Small intestine (tissue), 7 donors: ENCODE results near the gene TSC22D2. TPM values are rescaled to one million over a fixed set of nuclear protein-coding genes. Genes with fewer than 3 reads are reported as not detected.
"Not testable (repeated sequence)": the region's sequence is repeated elsewhere in the genome, so short reads cannot be mapped to it uniquely, and the experiment has no call there.

Experiments
- DNase-seq, 2 donors: peaks; one replicate each; pipeline versions ENCODE4 v3.0.0 to v3.0.0-alpha.2; 2013
- FAIRE-seq: peaks from 2 replicates; lab custom pipeline; 2012; peaks lifted over from hg19 to GRCh38; lab: Jason Lieb, UNC
- H3K27ac ChIP-seq, 3 donors: one replicate each; pipeline ENCODE4 v1.5.1; 2013; ENCODE audit warnings: low read length in 2 of 3, mild to moderate bottlenecking in 2 of 3, control low read depth in 1 of 3, inconsistent platforms in 1 of 3, low read depth in 1 of 3, moderate library complexity in 1 of 3
- H3K27me3 ChIP-seq, 3 donors: one replicate each; pipeline ENCODE4 v1.6.1; 2013; ENCODE audit warnings: low read length in 3 of 3, inconsistent platforms in 1 of 3; ENCODE audit not compliant: control insufficient read depth in 3 of 3, insufficient read depth in 3 of 3
- H3K36me3 ChIP-seq, 3 donors: one replicate each; pipeline ENCODE4 v1.6.1; 2013; ENCODE audit warnings: low read length in 3 of 3, inconsistent platforms in 1 of 3, low read depth in 1 of 3, mild to moderate bottlenecking in 1 of 3, moderate library complexity in 1 of 3; ENCODE audit not compliant: control insufficient read depth in 3 of 3, insufficient read depth in 2 of 3
- H3K4me1 ChIP-seq, 3 donors: one replicate each; pipeline ENCODE4 v1.6.1; 2013; ENCODE audit warnings: low read length in 2 of 3, inconsistent platforms in 1 of 3, low read depth in 1 of 3, mild to moderate bottlenecking in 1 of 3, moderate library complexity in 1 of 3; ENCODE audit not compliant: control insufficient read depth in 3 of 3, insufficient read depth in 2 of 3
- H3K4me3 ChIP-seq, 3 donors: one replicate each; pipeline ENCODE4 v1.5.1; 2013; ENCODE audit warnings: low read length in 3 of 3, control low read depth in 1 of 3, inconsistent platforms in 1 of 3, low read depth in 1 of 3, mild to moderate bottlenecking in 1 of 3, moderate library complexity in 1 of 3
- H3K9me3 ChIP-seq, 2 donors: one replicate each; pipeline ENCODE4 v1.6.1; 2013; ENCODE audit warnings: low read depth in 1 of 2, low read length in 1 of 2; ENCODE audit not compliant: control insufficient read depth in 2 of 2, insufficient read depth in 1 of 2
- WGBS, 3 donors: extraction: QIAGEN DNeasy Blood & Tissue Kit; methylation state at CpG; one replicate each; pipeline ENCODE4 v1.1.7; 2013; 5-methylcytosine and 5-hydroxymethylcytosine counted together
- polyA plus RNA-seq, 4 donors: library from polyadenylated mRNA; stranded (reverse) in 3 of 4; unstranded in 1 of 4; fragments of 200-250 nt in 3 of 4; fragments of 120-200 nt in 1 of 4; gene quantifications; one replicate each; pipeline versions ENCODE4 v1.2.1 to v1.2.3, GENCODE V29; 2013
- donor health status: healthy with polysubstance abuse.
- donor health status: control.
- donor health status: control.
- donor health status: Bipolar disorder and iron deficiency.
- donor health status: healthy.

TSC22D2 gene
- polyA plus RNA-seq, 4 donors: 5.9 to 48.7 (median 7.5) TPM

DNA sequence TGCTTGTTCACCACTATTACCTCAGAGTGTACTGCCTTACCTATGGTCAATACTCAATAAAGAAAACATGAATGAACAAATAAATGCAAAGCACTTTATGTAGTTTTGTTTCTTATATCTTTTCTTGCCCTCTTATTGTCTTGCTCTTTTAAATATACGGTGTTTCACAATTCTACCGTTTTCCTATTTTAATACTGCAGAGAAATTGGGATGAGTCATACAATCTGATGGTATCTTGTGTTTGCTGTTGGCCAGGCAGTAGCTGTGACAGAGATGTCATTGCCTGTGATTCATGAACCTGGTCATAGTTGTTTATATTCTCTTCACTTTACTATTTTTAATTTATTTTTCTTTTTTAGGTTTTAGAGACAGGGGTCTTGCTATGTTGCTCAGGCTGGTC lies 89.9 kb downstream of the TSC22D2 start:
- H3K4me3 ChIP-seq: no peak overlapping the region
- 49 to 77% (median 59%) methylated on average over 2 of the region's 2 CpGs for WGBS, 3 donors
- DNase-seq (peak in 1 of 2 donors; percentile 12), FAIRE-seq (no peak)
- peaks cover 0 to 5% (median 0%) of the 10 kb centered on the region in 3 donors for H3K4me1 ChIP-seq
- no peaks in the 10 kb centered on the region for H3K36me3 ChIP-seq
- peaks cover 0 to 12% of the 10 kb centered on the region in 2 donors for H3K9me3 ChIP-seq
- no peak overlapping the region for H3K27ac ChIP-seq
- no peaks in the 10 kb centered on the region for H3K27me3 ChIP-seq

DNA sequence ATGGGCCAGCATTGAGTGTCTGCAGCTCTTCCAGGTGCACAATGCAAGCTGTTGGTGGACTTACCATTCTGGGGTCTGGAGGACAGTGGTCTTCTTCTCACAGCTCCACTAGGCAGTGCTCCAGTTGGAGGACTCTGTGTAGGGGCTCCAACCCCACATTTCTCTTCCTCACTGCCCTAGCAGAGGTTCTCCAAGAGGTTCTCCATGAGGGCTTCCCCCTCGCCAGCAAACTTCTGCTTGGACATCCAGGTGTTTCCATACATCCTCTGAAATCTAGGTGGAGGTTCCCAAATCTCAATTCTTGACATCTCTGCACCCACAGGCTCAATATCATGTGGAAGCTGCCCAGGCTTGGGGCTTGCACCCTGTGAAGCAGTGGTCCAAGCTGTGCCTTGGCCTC lies 92.9 kb downstream of the TSC22D2 start:
- not testable (repeated sequence) for H3K27me3 ChIP-seq, DNase-seq, FAIRE-seq, H3K27ac ChIP-seq, H3K36me3 ChIP-seq, H3K4me3 ChIP-seq, H3K4me1 ChIP-seq
- WGBS, 3 donors: 85 to 95% (median 95%) methylated on average over 1 of the region's 1 CpG
- H3K9me3 ChIP-seq: peaks cover 0 to 12% of the 10 kb centered on the region in 2 donors

DNA sequence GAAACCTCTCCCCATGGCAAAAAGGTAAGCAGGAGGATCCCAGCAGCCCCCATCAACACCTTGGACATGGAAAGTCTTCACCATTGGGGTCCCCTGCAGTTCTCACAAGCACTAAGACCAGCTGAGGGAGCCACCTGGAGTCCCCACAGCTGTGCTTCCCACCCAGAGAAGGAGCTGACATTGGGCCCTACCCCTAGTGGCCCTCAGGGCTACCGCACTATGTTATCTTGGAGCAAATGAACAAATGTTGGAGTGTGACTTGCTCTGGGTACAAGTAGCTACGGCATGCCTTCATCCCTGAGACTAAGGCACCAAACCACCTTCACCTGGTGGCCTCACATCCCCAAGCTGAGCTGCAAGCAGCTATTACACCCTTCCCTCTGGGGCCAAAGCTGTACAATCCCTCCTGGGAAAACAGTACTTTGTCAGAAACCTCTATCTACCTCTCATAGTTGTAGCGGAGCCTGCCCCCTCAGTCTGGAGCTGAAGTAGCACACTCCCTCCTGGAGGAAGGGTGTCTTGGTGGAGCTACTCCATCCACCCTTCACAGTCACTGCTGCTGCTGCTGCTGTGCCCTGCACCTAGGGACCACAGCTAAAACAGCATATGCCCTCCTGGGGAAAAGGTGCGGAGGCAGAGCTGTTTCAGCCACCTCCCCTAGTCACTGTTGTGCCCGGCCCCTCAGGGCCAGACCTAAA lies 95.5 kb downstream of the TSC22D2 start:
- no peak for DNase-seq
- Histone ChIP-seq H3K4me1 (no peaks in the 10 kb centered on the region), H3K27ac (no peak overlapping the region), H3K9me3 (peaks cover 0 to 12% of the 10 kb centered on the region in 2 donors), H3K36me3 (no peaks in the 10 kb centered on the region), H3K4me3 (no peak overlapping the region), H3K27me3 (peaks cover 0 to 2% (median 0%) of the 10 kb centered on the region in 3 donors)
- FAIRE-seq: no peak
- 90 to 92% (median 90%) methylated on average over 5 of the region's 5 CpGs for WGBS, 3 donors

DNA sequence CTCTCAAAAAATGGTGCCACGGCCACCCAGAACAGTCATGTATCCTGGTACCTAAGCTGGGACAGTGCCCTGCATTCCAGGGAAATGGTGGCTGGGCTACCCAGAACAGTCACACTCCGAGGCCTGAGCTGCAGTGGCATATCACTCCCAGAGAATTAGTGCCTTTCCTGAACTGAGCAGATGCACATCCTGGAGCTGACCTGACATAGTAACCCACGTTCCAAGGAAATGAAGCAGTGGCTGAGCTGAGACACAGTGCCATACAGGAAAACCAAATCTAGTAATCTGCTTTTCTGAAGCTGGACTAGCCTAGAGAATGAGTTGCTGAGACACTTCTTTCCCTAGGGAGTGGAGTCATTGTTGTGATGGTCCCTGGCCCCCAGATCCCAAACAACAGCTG lies 96.4 kb downstream of the TSC22D2 start:
- Histone ChIP-seq H3K27me3 (peaks cover 0 to 2% (median 0%) of the 10 kb centered on the region in 3 donors), H3K27ac (no peak overlapping the region), H3K4me1 (no peaks in the 10 kb centered on the region), H3K4me3 (no peak overlapping the region), H3K9me3 (peaks cover 0 to 12% of the 10 kb centered on the region in 2 donors), H3K36me3 (no peaks in the 10 kb centered on the region)
- WGBS, 3 donors: 79 to 82% (median 80%) methylated on average over 3 of the region's 3 CpGs
- FAIRE-seq (no peak), DNase-seq (no peak)

DNA sequence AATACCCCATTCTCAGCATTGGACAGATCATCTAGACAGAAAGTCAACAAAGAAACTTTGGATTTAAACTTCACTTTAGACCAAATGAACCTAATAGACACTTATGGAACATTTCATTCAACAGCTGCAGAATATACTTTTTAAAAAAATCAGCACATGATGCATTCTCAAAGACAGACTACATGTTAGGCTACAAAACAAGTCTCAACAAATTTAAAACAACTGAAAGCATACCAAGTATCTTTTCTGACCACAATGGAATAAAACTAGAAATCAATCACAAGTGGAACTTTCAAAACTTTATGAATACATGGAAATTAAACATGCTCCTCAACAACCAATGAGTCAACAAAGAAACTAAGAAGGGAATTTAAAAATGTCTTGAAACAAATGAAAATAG lies 100.3 kb downstream of the TSC22D2 start:
- no peak for DNase-seq

DNA sequence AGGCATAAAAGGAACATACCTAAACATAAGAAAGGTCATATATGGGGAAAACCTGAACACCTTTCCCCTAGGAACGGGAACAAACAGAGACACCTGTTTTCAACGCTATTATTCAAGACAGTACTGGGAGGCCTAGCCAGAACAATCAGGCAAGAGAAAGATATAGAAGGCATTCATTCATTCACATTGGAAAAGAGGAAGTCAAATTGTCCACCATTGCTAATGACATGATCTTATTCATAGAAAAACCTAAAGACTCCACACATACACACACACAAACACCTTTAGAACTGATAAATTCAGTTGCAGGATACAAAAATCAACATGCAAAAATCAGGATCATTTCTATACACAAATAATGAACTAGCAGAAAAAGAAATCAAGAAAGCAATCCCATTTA lies 101.7 kb downstream of the TSC22D2 start:
- H3K9me3 ChIP-seq: no peaks in the 10 kb centered on the region
- H3K27me3 ChIP-seq: peaks cover 0 to 2% (median 0%) of the 10 kb centered on the region in 3 donors
- no peaks in the 10 kb centered on the region for H3K36me3 ChIP-seq
- 90 to 92% (median 91%) methylated on average over 2 of the region's 2 CpGs for WGBS, 3 donors
- no peak for FAIRE-seq
- H3K27ac ChIP-seq: no peak overlapping the region
- no peak for DNase-seq
- H3K4me3 ChIP-seq: no peak overlapping the region
- H3K4me1 ChIP-seq: no peaks in the 10 kb centered on the region

More for the DNA sequence above, 100.3 kb downstream of the TSC22D2 start:
- no peaks in the 10 kb centered on the region for H3K4me1 ChIP-seq
- H3K9me3 ChIP-seq: no peaks in the 10 kb centered on the region
- no peak overlapping the region for H3K4me3 ChIP-seq
- H3K27ac ChIP-seq: no peak overlapping the region
- peaks cover 0 to 2% (median 0%) of the 10 kb centered on the region in 3 donors for H3K27me3 ChIP-seq
- H3K36me3 ChIP-seq: no peaks in the 10 kb centered on the region
- no peak for FAIRE-seq

DNA sequence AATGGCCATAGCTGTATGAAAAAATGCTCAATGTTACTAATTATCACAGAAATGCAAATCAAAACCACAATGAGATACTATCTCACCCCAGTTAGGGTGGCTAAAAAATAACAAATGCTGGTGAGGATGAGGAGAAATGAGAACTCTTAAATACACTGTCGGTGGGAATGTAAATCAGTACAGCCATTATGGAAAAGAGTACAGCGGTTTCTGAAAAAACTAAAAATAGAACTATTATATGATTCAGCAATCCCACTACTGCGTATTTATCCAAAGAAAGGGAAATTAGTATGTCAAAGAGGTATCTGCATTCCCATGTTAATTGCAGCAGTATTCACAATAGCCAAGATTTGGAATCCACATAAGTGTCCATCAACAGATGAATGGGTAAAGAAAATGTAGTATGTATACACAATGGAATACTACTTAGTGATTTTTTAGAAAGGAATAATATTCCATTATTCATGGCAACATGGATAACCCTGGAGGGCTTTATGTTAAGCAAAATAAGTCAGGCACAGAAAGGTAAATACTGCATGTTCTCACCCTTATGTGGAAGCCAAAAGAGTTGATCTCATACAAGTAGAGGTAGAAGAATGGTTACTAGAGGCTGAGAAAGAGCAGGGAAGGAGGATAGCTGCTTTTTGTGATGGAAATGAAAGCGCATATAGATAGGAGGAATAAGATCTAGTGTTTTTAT lies 103.2 kb downstream of the TSC22D2 start:
- WGBS, 3 donors: 60 to 89% (median 83%) methylated on average over 4 of the region's 4 CpGs
- FAIRE-seq: no peak

DNA sequence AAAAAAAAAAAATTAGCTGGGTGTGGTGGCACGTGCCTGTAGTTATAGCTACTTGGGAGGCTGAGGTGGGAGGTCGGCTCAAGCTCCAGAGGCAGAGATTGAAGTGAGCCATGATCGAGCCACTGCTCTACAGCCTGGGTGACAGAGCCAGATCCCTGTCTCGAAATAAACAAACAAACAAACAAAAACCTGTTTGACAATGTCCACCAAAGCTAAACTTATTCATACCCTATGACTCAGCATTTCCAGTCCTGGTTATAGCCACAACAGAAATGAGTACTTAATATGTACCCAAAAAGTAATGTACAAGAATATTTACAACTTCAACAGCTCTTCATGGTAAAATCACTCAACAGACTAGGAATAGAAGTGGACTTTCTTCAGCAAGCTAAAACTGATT lies 107.1 kb downstream of the TSC22D2 start:
- FAIRE-seq (no peak), DNase-seq (no peak)
- no peak overlapping the region for H3K27ac ChIP-seq
- H3K9me3 ChIP-seq: no peaks in the 10 kb centered on the region
- H3K4me1 ChIP-seq: peaks cover 0 to 2% (median 0%) of the 10 kb centered on the region in 3 donors
- no peaks in the 10 kb centered on the region for H3K36me3 ChIP-seq
- WGBS, 3 donors: 92 to 97% (median 93%) methylated on average over 4 of the region's 4 CpGs
- no peak overlapping the region for H3K4me3 ChIP-seq
- no peaks in the 10 kb centered on the region for H3K27me3 ChIP-seq

More for the DNA sequence above, 103.2 kb downstream of the TSC22D2 start:
- Histone ChIP-seq H3K27ac (no peak overlapping the region), H3K4me1 (no peaks in the 10 kb centered on the region), H3K36me3 (no peaks in the 10 kb centered on the region), H3K4me3 (no peak overlapping the region), H3K9me3 (no peaks in the 10 kb centered on the region), H3K27me3 (no peaks in the 10 kb centered on the region)
- no peak for DNase-seq
